Panc1 (cell line): Measurements from ENCODE around the gene SLC41A3.
"Not testable (repeated sequence)": the region's sequence is repeated elsewhere in the genome, so short reads cannot be mapped to it uniquely, and the experiment has no call there.

Source experiments
- POLR2AphosphoS5 ChIP-seq: IDR thresholded peaks from 2 replicates; pipeline ENCODE4 v1.6.1; 2012; ENCODE audit warnings: mild to moderate bottlenecking, low read depth, low read length, moderate library complexity
- SIN3A ChIP-seq: IDR thresholded peaks from 2 replicates; pipeline ENCODE4 v1.6.1; 2012; ENCODE audit warnings: low read depth, mild to moderate bottlenecking, low read length, moderate library complexity, borderline replicate concordance; ENCODE audit not compliant: insufficient read depth
- TCF7L2 ChIP-seq: IDR thresholded peaks from 2 replicates; pipeline ENCODE4 v1.6.1; 2011; ENCODE audit warnings: mild to moderate bottlenecking, low read depth, low read length, inconsistent platforms
- TF ChIP-seq, protein P1 (sequence below): fragments of 450-650 bp; IDR thresholded peaks from 2 replicates; pipeline ENCODE4 v1.5.1; 2017; ENCODE audit warnings: mild to moderate bottlenecking
- TF ChIP-seq, protein P2 (sequence below), 2 experiments: IDR thresholded peaks; 2 replicates each; pipeline ENCODE4 v1.6.1; 2011 to 2012; ENCODE audit warnings: low read depth in 2 of 2, control low read depth in 1 of 2, low read length in 1 of 2, mild to moderate bottlenecking in 1 of 2, moderate library complexity in 1 of 2; ENCODE audit not compliant: insufficient read depth in 1 of 2

DNA sequence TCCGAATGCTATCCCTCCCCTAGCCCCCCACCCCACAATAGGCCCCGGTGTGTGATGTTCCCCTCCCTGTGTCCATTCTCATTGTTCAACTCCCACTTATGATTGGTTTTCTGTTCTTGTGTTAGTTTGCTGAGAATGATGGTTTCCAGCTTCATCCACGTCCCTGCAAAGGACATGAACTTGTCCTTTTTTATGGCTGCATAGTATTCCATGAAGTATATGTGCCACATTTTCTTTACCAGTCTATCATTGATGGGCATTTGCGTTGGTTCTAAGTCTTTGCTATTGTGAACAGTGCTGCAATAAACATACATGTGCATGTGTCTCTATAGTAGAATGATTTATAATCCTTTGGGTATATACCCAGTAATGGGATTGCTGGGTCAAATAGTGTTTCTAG, 126.9 kb downstream of the SLC41A3 start:
- TF ChIP-seq, protein P1, sequence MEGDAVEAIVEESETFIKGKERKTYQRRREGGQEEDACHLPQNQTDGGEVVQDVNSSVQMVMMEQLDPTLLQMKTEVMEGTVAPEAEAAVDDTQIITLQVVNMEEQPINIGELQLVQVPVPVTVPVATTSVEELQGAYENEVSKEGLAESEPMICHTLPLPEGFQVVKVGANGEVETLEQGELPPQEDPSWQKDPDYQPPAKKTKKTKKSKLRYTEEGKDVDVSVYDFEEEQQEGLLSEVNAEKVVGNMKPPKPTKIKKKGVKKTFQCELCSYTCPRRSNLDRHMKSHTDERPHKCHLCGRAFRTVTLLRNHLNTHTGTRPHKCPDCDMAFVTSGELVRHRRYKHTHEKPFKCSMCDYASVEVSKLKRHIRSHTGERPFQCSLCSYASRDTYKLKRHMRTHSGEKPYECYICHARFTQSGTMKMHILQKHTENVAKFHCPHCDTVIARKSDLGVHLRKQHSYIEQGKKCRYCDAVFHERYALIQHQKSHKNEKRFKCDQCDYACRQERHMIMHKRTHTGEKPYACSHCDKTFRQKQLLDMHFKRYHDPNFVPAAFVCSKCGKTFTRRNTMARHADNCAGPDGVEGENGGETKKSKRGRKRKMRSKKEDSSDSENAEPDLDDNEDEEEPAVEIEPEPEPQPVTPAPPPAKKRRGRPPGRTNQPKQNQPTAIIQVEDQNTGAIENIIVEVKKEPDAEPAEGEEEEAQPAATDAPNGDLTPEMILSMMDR: not testable (repeated sequence)
- not testable (repeated sequence) for TF ChIP-seq POLR2AphosphoS5, TCF7L2, SIN3A
- TF ChIP-seq, protein P2, sequence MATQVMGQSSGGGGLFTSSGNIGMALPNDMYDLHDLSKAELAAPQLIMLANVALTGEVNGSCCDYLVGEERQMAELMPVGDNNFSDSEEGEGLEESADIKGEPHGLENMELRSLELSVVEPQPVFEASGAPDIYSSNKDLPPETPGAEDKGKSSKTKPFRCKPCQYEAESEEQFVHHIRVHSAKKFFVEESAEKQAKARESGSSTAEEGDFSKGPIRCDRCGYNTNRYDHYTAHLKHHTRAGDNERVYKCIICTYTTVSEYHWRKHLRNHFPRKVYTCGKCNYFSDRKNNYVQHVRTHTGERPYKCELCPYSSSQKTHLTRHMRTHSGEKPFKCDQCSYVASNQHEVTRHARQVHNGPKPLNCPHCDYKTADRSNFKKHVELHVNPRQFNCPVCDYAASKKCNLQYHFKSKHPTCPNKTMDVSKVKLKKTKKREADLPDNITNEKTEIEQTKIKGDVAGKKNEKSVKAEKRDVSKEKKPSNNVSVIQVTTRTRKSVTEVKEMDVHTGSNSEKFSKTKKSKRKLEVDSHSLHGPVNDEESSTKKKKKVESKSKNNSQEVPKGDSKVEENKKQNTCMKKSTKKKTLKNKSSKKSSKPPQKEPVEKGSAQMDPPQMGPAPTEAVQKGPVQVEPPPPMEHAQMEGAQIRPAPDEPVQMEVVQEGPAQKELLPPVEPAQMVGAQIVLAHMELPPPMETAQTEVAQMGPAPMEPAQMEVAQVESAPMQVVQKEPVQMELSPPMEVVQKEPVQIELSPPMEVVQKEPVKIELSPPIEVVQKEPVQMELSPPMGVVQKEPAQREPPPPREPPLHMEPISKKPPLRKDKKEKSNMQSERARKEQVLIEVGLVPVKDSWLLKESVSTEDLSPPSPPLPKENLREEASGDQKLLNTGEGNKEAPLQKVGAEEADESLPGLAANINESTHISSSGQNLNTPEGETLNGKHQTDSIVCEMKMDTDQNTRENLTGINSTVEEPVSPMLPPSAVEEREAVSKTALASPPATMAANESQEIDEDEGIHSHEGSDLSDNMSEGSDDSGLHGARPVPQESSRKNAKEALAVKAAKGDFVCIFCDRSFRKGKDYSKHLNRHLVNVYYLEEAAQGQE (IDR thresholded peaks at IDR 0.05; ENCODE audit: insufficient read depth in 1 of 2, low read depth in 2 of 2, low read length in 1 of 2): not testable (repeated sequence)
